Activated CD4-positive, CD25-positive, alpha-beta regulatory T cell treated with anti-CD3 and anti-CD28 coated beads, Interleukin-2, amount 50 U/mL, for 72 hours (primary cell): ENCODE results near the gene STPG4.

Experiments used
- DNase-seq: peaks from one replicate; pipeline ENCODE4 v3.0.0; 2021

STPG4 gene

DNA sequence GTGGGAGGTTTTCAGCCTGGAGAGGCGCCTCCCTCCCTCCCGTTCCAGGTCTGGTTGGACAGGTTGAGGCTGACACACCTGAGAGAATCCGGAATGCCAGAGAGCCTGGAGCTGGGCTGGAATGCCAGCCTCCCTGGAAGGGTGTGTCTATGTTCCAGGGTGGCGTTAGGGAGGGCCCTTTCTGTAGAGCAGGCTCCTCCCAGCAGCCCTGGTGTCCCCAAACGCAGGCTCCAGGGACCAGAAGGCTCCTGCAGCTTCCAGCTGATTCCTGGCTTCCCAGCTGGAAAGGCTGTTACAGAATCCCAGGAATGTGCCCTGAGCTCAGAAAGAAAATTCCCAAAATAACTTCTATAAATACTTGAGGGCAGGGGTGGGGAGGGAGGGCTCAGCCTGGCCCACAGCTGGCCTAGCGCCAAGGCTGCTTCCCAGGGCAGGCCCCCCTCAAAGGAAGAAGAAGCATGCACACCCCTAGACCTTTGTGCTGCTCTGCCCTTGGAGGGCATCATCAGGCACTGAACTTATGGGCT, 85.4 kb downstream of the STPG4 start:
- no peak for DNase-seq

DNA sequence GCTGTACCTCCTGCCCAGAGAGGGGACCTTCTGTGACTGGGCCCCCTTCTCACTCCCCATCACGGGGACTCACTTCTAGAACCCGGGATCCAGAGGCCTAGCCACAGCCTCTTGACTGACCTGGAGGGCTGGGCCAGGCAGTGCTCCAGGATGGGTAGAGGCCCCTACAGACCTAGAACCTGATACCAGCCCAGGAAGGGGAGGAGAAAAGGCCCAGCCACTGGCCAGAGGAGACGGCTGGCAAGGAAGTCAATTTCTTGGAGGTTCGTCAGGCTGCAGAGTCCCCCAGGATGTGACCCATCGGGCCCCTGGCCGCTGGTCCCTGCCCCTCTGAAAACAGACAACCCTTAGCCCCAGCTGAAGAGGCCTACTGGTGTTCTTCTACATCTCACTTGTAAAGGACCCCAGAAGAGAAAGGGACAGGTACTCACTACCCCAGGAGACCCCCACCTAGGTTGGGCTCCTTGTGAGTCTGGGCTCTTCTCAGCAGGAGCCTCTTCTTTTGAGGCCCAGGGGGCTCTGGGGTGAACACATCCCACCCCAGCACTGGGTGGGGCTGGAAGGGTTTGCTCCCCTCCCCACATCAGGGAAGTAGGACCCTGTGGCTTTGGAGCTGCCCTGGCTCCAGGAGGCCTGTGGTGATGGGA, 86.0 kb downstream of the STPG4 start:
- no peak for DNase-seq

DNA sequence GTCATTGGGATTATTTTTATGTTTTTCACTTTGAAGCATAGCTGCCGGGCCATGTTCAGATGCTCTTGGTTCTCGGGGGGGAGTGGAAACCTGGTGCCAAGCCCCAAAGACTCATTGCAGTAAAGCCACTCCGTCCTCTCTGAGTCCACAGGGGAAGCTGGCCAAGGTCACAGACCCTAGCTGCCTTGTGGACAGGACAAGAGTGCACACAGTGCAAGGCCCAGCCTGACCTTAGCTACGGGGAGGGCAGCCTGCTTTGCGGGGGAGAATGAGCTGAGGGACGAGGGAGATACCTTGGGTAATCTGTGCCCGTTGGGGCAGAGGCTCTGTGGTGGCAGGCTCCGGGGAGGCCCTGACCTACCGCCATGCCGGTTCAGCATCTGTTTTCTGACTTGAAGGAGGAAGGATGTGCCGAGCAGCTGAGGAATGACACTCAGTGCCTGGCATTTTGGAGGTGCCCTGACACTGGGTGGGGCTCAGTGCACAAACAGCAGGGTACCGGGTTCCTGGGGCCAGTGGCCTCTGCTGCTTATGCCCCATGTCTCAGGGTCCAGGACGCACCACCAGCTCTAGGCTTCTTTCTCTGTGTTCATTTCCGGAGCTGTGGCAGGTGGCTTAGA, 87.2 kb downstream of the STPG4 start:
- DNase-seq: no peak

DNA sequence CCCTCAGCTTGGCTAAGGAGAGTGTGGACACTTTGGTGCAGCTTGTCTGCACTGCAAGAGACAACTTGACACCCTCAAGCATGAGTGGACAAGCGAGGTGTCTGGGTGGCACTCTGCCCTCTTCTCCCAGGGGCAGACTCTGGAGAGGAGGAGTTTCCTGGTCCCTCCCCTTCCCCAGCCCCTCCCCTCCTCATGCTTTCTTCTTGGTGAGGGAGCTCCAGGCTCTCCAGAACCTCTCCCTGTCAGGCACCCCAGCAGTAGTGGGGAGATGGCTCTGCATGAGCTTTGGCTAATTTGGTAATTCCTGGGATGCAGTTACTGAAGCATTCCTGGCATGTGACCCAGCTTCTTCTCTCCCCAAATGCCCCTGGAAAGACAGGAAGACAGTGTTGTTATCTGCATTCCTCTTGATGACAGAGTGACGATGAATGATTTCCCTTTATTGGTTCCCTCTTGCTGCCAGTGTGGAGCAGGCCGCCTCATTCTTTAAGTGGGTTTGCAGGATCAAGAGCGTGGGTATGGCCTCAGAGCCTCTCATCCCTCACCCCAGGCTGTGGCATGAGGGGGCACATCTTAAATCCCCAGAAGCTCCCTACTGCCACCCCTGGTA, 89.2 kb downstream of the STPG4 start:
- DNase-seq: no peak

DNA sequence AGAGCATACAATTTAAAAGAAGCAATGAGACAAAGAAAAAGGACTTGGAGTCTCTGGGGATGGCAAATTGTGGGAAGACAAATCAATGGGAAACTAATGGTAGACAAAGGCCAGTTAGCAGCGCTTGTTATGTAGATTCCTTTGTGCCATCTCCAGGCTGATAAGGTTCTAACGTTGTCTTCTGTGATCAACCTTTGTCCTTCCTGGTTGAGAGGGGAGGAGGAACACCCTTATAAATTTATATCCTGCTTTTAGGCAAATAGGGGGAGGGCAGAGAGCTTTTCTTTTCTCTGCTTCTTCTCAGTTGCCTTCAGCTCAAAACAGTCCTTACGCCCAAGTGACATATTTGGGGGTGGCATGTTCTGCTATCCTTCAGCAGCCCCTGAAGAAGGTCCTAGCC, 89.8 kb downstream of the STPG4 start:
- DNase-seq: no peak

DNA sequence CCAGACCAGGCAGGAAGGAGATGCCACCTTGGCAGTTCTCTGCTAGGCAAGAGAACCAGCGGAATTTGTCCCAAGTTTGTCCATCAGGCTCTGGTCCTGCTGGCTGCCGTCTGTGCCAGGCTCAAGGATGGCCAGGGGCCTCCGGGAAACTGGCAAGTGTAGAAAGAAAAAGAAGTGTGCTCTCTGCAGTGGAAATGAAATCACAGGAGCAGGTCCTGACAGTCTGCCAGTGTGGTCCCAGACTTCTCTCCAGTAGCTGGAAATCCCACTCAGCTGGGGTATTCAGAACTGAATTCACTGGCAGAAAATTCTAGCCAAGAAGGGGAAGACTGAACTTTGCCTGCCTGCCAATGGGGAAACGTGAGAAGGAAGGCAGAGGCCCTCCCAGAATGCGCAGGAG, 91.0 kb downstream of the STPG4 start:
- DNase-seq: no peak

DNA sequence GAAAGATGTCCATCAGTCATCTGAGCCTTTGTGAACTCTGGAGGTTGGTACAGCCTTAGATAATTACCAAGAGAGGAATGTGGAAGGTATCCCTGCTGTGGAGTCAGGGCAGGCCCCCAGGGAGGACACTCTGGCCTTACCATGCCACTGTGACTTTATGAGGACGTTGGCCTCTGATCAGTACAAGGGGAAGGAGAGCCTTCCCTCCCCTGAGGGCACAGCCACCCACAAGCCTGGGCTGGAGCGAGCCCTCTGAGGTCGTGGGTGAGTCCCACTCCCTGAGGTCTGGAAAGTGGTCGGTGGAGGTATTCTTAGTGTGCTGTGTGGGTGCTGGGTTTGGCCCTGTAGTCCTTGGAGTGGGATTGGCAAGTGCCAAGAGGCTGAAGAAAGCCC, 91.6 kb downstream of the STPG4 start:
- no peak for DNase-seq

DNA sequence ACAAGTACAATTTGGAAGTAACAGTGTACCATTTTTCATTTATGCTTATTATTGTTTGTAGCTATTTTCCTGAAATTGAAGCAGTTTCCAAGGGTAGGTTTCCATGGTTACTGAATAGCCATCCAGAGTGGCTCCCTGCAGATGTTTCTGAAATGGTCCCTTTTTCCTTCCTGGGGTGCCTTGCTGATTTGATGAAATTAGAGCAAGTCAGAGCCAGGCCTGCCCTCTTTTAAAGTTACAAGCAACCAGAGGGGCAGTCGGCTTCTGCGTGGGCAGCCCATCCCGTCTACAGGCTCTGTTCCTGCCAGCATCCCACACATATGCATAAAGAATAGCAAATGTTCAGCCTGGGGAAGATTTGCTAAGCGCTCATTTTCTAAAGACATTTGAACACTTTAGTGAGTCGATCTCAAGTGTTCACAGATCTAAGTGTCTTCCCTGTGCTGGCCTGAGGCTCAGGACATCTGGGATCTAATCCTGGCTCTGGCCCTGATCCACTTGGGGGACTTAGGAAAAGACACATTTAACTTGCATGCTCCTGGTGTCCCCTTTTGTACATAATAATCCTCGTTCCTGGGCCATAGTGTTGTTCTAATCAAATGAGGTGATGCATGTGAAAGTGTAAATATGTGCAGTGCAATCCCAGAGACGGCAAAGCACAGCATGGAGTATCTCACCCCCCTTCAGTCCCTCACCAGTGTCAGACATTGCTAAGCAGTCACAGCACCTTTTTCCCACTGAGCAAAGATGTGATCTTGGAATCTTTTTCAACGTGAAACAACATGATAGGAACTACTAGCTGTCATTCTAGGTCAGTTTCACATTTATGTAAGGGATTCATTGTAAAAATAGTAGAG, 92.2 kb downstream of the STPG4 start:
- DNase-seq: no peak

DNA sequence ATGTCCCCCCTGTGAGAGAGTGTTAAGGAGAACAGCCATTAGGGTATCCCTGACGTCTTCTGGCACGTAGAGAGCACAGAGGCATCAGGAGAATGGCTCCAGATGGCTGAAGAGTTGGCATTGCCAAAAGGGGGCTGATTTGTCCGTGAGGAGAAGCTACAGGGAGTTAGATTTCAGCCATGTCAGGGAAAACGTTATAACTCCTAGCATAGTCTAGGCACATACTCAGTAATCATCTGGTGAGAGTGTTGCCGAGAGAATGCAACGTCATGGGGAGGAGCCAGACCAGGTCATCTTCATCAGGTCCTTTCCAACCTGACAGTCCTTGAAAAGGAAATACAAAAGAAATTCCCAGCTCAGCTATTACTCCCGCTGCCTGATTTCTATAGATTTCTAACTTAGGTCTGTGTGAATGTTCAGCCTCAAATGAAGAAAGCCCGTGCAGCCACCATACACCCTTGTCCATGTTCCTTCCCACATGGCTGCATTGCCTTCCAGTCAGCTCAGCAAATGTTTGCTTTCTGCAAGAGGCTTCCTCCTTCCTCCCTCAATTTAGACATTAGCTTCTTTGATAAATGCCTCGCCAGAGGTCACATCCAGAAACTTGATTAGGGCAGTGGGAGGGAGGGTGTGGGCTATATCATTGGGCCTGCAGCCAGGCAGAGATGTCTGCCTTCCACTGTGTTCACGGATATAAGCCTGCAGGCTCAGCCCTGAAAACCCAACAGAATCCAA, 93.0 kb downstream of the STPG4 start:
- DNase-seq: no peak

DNA sequence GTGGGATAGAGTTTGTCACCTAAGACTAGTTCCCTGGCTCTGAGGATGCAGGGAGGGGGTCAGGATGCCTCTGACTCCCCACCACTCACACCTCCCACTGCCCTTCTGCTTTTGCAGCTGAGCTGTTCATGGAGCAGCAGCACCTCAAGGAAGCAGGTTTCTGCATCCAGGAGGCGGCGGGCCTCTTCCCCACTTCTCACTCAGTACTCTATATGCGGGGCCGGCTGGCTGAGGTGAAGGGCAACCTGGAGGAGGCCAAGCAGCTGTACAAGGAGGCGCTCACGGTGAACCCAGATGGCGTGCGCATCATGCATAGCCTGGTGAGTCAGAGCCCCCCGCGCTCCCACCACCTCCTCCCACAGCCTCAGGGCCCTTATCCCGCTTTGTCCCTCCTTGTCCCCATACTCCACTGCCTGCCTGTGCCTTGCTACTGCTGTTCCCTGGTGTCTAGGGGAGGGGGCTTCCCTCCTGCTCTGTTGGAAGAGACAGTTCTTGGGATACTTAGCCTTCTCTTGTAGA, 94.4 kb downstream of the STPG4 start:
- DNase-seq: no peak

DNA sequence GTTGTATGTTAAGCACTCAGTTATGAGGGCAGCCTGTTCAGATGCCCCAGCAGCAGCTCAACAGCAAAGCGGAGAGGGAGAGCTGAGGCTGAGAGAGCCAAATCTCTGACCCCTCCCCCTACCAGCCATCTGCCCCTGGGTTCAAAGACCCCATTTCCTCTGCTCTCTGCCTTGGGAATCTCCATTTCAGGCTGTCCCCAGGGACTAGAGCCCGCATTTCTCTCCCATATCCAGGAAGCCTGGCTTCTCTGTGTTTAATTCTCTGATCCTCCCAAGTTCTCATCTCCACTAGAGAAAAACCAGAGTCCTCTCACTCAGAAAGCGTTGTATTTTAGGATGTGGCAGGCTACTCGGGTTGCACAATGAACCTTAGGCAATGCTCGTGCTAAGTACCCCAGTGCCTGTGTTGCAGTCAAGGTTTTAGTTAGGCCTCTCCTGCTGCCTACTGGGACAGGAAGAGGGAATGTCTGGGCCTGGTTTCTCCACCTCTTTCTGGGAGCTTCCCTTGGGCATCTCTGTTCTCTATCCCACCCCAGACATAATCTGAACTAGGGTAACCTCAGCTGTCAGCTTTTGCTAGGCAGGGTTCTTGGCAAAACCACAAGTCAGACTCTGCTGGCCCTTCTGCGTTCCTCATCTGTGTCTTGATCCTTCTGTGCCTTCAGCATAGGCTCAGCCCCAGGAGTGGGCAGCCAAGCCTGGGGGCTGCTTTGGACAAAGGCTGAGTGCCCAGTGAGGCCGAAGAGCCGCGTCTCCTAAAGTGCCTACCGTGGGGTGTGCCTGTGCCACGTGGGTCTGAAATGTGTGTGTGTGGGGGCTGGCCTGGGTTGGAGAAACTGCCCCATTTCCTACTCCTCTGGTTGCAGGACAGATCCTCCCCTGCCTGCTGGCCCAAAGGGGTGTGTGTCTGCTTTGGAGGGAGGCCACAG, 96.8 kb downstream of the STPG4 start:
- no peak for DNase-seq

DNA sequence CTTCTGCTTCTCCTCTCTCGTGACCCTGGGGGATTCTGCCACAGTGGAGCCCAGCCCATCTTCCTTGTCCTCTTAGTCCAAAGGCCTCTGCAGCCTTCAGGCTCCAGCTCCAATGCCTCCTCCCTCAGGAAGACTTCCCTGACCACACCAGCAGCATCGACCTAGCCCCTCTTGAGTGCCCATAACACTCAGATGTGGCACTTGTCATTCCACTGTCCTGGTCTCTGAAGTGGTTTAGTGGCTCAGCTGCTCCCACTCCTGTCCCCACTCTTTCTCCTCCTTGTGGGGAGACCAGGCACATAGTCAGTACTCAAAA, 97.5 kb downstream of the STPG4 start:
- DNase-seq: no peak

DNA sequence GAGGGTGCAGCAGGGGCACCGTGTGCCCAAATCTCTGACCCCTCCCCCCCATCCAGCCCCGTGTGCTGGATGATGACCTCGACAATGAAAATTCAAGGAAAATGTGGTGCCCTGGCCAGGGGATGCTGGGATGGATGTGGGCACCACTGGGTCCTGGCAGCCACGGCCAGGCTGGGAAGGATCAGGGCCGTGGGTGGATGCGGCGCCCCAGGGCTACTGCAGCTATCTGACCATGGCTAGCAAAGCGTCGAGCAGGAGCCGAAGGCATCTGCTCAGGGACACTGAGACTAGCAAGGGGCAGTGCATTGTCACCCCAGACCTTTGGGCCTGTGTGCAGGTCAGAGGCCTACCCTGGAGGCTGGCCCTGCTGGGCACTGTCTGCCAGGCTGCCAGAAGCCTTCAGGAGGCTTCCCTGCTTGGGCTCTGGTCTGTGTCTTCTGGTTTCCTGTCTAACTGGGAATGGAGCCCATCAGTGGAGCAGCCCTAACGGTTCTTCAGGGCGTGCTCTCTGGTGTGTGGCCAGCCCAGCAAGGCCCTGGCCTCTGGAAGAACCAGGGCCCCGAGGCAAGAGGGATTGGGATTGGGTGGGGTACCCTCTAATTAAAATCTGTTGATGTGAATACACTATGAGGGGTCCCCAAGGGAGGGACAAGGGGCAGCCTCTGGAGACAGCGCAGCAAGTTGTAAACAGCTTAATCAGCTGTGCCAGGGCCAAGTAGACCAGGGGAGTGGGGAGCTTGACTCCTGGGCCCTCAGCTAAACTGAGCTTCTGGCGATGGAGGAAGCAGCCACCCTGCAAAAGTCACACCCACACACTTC, 98.0 kb downstream of the STPG4 start:
- DNase-seq: no peak

DNA sequence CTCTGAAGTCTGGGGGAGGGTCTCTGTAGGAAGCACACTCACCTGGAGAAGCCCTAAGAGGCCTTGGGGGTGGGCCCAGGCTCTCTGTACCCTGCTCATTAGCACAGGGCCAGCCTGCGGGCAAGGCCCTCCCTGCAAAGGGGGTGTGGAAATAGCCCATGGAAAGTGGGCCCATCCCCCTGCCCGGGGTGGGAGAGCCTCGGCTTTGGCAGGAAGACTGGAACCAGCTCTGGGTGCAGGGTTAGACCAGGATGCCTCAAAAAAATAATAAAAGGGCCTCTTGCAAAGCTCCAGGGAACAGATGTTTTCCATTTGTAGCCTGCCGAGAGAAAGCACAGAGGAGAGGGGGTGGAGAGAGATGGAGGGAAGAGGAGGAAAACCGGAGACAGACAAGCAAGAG, 98.7 kb downstream of the STPG4 start:
- DNase-seq: no peak

DNA sequence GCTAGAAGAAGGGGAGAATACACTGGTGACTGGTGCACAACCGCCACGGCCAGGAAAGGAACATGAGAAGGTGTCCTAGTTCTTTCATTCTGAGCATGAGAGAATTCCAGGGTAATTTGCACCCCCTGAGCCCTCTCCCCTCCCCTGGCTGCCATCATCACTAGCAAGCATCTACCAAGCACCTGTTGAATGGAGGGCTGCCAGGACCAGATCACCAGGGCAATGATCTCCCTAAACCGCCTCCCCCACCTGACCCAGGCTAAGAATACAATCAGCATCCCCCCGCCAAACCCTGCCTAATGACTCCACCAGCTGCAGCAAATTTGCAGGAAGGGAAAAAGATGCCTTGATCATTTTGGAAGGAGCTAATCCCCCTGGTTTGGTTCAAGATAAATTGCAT, 100.2 kb downstream of the STPG4 start:
- DNase-seq: no peak

DNA sequence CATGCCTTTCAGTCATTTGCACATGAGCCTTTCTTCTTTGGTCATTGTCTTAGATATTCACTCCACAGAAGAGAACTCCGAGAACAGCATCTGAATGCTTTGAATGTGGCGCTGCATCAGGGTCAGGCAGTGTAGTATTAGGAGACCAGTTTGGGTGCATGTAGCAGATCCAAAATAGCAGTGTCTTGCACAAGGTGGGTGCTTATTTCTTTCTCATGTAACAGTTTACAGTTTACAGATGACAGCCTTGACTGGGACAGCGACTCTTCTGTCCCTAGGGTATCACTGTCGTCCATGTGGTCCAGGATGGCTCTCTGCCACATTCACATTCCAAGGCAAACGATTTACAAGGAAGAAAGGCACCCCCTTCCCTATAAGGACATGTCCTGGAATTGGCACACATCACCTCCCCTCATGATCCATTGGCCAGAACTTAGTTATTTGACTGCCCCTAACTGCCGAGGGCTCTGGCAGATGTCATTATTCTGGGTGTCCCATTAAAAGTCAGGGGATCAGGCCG, 101.0 kb downstream of the STPG4 start:
- no peak for DNase-seq

DNA sequence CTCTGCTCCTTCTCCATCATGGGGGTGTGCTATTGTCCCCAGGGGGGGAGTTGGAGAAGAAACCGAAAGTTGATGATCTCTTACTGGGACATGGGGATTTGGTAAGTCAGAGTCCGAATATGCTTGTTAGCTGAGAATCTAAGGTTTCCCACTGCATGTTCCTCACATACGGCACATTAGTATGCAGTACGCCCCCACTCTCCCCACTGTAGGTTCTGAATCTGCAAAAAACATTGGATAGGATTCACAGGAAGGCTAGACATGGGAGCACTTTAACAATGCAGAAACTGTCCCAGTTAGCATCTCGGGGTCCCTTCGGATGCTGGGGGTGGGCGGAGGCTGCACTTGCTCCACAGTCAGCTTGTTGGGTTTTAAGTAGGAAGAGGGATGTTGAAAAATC, 102.3 kb downstream of the STPG4 start:
- no peak for DNase-seq

DNA sequence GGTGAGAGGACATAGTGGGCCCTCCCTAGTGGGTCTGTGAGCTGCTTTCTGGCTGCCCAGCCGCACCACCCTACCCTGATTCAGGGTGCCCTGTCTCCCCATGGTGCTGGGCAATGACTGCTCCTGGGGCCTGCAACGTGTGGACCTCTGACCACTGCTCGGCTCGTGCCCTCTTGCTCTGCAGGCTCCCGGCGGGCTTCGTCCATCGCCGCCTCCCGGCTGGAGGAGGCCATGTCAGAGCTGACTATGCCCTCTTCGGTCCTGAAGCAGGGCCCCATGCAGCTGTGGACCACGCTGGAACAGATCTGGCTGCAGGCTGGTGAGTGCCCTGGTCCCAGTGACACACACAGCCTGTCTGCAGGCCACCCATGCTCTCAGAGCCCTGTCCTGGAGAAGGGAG, 103.5 kb downstream of the STPG4 start:
- no peak for DNase-seq

DNA sequence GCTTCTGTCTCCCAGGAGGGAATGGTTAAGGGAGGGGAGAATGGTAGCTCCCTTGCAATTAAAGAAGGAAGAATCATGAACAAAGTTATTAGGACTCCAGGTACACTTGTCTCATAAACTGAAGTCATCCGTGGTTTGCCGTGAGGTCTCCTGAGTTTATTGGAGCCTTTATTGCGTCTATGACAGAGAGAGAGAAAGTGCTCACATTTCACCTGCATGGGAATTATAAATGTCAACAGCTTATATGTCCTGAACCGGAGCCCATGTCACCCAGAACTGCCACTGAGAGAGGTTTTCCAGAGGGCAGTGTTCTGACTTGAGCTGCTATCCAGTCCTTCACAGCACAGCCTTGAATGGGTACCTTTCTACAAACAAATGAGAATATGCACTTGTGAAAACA, 104.3 kb downstream of the STPG4 start:
- no peak for DNase-seq

DNA sequence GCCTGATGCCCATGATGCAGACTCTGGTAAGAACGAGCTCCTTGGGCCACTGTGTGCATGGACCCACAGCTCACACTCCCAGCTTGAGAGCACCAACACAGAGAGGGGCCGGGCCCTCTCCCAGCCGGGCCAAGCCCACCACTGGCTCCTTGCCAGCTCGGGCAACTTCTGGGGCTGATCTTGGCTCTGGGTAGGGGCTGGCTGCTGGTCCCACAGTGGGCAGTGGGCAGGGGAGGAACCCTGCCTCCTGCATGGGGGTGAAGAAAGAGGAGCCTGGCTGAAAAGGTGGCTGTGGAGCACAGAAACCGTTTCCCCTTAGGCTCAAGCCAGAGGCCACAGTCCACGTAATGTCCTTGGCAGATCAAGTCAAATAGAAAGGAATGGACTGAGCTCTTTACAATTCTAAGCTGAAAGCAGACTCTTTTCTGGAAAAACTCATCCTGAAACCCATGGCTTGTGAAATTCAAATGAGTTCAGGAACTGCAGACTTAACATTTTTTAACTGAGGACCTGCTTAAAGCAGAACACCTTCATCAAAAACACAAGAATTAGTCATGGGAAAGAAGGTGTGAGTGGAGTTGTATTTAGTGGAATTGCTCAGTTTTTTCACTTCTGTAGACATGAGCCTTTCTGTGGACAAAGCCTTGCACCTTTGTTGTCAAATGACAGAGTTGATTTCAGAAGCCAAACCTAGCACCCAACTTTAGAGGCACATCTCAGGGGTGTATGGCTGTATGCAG, 104.9 kb downstream of the STPG4 start:
- no peak for DNase-seq
